Stimulated activated CD4-positive, alpha-beta T cell treated with anti-CD3 and anti-CD28 coated beads, Interleukin-12 subunit alpha, Interleukin-12 subunit beta, amount 100 ng/mL, for 24 hours (primary cell): Measurements from ENCODE around the gene STIM1.

ENCODE experiments used
- DNase-seq, 2 experiments: peaks; one replicate each; pipeline ENCODE4 v3.0.0-alpha.2; 2020; ENCODE audit warnings: low read depth in 2 of 2

Gene STIM1

GRCh38 chr11:3952715-3953114, 97.3 kb downstream of the STIM1 start:
- no peak for DNase-seq

- DNase-seq: no peak
Observed at GRCh38 chr11:3953327-3953726, 97.9 kb downstream of the STIM1 start.

GRCh38 chr11:3954448-3955298, 99.2 kb downstream of the STIM1 start:
- DNase-seq: no peak

GRCh38 chr11:3955299-3955665, 99.8 kb downstream of the STIM1 start:
- DNase-seq: no peak

GRCh38 chr11:3956038-3956437, 100.6 kb downstream of the STIM1 start:
- no peak for DNase-seq

- no peak for DNase-seq
Observed at GRCh38 chr11:3956748-3957147, 101.3 kb downstream of the STIM1 start.

GRCh38 chr11:3957437-3957836, 102.0 kb downstream of the STIM1 start:
- DNase-seq: no peak

GRCh38 chr11:3958281-3958680, 102.8 kb downstream of the STIM1 start:
- DNase-seq: no peak

- DNase-seq: no peak
Observed at GRCh38 chr11:3959015-3959902, 103.8 kb downstream of the STIM1 start.

GRCh38 chr11:3959903-3960265, 104.4 kb downstream of the STIM1 start:
- no peak for DNase-seq

- DNase-seq: no peak
Observed at GRCh38 chr11:3962406-3962840, 107.0 kb downstream of the STIM1 start.

GRCh38 chr11:3964056-3964455, 108.6 kb downstream of the STIM1 start:
- DNase-seq: no peak

GRCh38 chr11:3964935-3965604, 109.6 kb downstream of the STIM1 start:
- no peak for DNase-seq

- DNase-seq: no peak
Observed at GRCh38 chr11:3967695-3968094, 112.2 kb downstream of the STIM1 start.

- DNase-seq: no peak
Observed at GRCh38 chr11:3969200-3969599, 113.7 kb downstream of the STIM1 start.

GRCh38 chr11:3969613-3970012, 114.1 kb downstream of the STIM1 start:
- no peak for DNase-seq

- no peak for DNase-seq
Observed at GRCh38 chr11:3970108-3970507, 114.6 kb downstream of the STIM1 start.

- no peak for DNase-seq
Observed at GRCh38 chr11:3971756-3972404, 116.4 kb downstream of the STIM1 start.

GRCh38 chr11:3972431-3972830, 117.0 kb downstream of the STIM1 start:
- DNase-seq: no peak

GRCh38 chr11:3977078-3977477, 121.6 kb downstream of the STIM1 start:
- no peak for DNase-seq

GRCh38 chr11:3981084-3981633, 125.7 kb downstream of the STIM1 start:
- no peak for DNase-seq

- no peak for DNase-seq
Observed at GRCh38 chr11:3982431-3982830, 127.0 kb downstream of the STIM1 start.
